Fibroblast of upper back skin (primary cell): Measurements from ENCODE around the gene SLC6A16.
"Not testable (repeated sequence)": the region's sequence is repeated elsewhere in the genome, so short reads cannot be mapped to it uniquely, and the experiment has no call there.

Experiments
- DNase-seq: peaks from one replicate; pipeline ENCODE4 v3.0.0-alpha.2; 2013

Gene SLC6A16

DNA sequence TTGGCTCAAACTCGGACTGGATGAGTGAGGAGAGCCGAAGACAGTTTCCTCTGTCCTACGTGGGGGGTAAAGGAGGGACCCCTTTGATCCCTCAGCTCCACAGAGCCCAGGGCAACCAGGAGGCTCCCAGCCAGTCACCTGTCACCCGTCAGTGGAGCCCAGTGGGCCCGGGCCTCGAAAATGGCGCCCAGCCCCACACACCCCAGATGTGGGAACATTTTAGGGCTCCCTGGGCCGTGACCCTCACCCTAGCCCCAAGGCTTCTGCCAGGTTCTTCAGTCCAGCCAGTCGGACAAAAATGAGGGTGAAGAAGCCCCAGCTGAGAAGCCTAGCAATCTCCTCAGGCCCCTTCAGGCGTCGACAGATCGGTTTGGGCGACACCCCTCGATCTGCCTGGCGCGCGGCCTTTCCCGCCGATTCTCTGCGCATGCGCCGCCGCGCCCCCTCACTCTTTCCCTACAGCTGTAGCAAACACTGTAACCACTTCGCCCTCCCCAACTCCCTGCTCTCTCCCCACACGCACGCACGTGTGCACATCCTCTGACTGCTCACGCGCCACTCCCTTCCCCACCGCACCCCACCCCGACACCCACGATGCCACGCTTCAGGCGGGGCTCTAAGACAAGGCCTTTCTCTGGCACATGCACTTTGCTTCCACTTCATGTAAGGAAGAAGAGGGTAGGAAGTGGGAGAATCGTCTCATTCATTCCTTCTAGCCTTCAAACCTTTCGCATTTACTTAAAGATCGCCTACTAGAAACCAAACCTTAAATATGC is at the start of gene SLC6A16:
Gene SLC6A16, minus strand, starts transcription at position 391 of the 776 bp plus-strand sequence. CDS start 13,844 bp downstream, outside the sequence.
- no peak for DNase-seq

- DNase-seq = not testable (repeated sequence)
These were observed 48.2 kb upstream of the SLC6A16 start for GRCh38 chr19:49373174-49373573.

GRCh38 chr19:49371184-49371583 is 46.2 kb upstream of the SLC6A16 start:
- no peak for DNase-seq

- no peak for DNase-seq
These were observed 43.8 kb upstream of the SLC6A16 start for GRCh38 chr19:49368711-49369358.

- DNase-seq = no peak
These were observed 41.1 kb upstream of the SLC6A16 start for GRCh38 chr19:49366110-49366509.

DNA sequence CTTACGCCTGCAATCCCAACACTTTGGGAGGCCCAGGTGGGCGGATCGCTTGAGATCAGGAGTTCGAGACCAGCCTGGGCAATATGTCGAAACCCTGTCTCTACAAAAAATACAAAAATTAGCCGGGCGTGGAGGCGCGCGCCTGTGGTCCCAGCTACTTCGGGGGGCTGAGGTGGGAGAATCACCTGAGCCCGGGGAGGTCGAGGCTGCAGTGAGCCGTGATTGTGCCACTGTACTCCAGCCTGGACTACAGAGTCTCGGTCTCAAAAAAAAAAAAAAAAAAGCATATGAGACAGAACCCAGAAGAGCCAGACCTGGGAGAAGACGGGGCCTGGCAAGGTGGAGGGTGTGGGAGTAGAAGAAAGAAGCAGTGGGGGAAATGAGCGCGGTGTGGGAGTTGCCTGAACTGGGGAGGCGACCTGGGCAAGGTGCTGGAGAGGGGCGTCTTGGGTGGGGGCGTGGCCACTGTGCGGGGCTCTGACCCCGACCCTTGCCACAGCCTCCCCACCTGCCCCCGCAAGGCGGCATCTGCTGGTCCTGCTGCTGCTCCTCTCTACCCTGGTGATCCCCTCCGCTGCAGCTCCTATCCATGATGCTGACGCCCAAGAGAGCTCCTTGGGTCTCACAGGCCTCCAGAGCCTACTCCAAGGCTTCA is 39.2 kb upstream of the SLC6A16 start:
- DNase-seq = no peak

DNA sequence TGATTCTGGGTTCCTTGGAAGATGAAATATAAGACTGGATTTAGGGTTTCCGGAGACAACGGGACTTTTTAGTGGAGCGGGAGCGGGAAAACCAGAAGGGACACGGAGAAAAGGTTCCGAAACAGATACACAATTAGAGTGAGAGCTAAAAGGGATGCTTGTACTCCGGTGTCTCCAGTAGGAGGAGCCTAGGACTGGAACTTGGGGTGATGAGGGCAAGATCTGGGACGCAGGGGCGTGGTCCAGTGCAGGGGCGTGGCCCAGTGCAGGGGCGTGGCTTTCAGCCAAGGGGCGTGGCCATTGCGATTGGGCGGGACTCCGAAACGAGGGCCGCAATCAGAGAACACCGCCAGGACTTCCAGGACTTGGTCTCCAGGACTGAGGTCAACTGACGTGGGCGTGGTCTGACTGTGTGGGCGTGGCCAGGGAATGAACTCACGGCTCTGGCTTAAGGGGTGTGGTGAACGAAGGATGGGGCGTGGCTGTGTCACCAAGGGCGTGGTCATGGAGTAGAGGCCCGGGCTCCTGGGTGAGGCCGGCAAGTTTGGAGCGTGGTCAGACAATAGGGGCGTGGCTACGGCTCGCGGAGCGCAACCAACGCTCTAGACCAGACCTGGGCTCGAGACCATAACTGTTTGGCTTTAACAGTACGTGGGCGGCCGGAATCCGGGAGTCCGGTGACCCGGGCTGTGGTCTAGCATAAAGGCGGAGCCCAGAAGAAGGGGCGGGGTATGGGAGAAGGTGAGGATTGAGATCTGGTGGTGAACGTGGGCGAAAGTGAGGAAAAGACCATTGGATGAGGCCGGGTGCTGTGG is 38.5 kb upstream of the SLC6A16 start, which contains the start of gene DKKL1:
Gene DKKL1, plus strand, starts transcription at position 610 of the 815 bp plus-strand sequence. Its CDS starts 122 bp downstream, at position 732.
- DNase-seq = peak; percentile 99

DNA sequence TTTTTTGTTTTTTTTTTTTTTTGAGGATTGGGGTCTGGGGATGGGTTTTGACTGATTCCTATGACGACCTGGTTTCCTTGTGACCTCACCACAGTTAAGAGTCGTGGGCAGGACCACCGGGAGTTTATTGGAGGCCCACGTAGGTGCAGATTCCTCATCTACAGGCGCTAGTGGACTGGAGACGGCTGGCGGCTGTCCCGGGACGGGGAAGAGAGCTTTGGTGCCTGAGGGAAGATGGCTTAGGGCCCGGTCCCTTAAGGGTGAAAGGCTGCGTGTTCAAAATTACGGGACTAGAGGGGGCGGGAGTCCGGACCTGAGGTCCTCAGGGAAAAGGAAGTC is 37.9 kb upstream of the SLC6A16 start:
- DNase-seq = peak; percentile 41

DNA sequence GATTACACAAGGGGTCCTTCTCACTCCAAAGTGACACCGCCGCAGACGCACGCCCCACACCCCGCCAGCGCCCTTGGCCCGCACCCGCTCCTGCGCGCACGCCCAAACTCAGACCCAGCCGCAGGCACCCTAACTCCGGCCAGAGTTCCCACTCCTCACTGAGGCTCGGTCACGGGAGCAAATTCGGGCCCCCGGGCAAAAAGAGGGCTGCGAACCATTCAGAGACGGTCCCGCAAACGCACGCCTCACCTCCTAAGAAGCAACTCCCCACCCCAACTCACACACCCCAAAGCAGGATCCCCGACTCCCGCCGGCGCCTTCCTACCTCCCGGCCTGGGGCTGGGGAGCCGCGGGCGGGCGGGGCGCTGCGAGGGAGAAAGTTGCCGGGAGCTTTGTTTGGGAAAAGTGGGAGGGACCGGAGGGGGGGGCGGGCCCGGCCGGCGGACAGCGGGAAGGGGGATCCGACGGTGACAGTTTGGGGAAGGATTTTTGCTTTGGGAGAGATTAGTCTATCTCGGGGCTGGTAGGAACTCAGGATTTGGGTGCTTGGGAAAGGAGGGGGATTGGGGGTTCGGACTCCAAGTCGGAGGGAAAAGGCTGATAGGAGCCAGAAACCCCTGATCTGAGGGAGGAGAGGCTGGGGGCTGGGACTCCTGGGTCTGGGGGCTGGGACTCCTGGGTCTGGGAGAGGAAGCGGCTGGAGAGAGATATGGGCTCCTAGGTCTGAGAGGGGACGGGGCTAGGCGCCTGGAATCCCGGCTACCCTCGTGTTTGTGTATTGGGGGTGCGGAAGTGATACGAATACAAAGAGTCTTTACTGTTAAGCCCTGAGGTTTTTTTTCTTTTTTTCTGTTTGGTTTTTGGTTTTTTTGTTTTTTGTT is 37.3 kb upstream of the SLC6A16 start, which contains the start of gene TEAD2:
Gene TEAD2, minus strand, starts transcription at position 369 of the 881 bp plus-strand sequence. CDS start 2,341 bp downstream, outside the sequence.
- DNase-seq = peak; percentile 67

DNA sequence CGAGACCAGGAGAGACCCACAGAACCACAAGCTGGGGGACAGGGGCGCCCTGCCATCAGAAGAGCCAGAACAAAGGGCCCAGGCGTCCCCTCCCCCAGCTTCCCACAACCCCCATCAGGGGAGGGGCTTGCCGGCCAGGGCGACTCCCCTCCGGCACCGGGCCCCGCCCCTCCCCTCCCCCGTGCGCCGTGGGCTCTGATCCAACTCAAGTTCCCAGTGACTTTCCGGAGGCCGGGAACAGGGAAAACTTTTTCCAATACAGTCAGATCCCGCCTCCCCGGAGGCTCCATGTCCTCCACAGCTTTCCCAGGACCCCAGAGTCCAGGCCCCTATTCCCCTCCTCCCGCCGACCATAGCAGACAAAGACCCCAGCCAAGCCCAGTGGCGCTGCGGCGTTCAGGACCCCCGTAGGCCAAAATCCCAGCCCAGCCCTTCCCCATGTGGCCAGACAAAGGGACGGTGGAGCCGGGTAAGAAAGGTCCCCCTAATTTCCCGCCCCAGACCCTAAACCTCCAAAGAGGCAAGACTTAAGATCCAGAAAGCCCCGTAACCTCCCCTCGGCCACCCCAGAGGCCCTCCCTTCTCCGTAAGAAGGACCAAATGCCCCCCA is 36.6 kb upstream of the SLC6A16 start:
- peak; percentile 92 for DNase-seq

- no peak for DNase-seq
These were observed 35.1 kb upstream of the SLC6A16 start for GRCh38 chr19:49359851-49360820.

DNA sequence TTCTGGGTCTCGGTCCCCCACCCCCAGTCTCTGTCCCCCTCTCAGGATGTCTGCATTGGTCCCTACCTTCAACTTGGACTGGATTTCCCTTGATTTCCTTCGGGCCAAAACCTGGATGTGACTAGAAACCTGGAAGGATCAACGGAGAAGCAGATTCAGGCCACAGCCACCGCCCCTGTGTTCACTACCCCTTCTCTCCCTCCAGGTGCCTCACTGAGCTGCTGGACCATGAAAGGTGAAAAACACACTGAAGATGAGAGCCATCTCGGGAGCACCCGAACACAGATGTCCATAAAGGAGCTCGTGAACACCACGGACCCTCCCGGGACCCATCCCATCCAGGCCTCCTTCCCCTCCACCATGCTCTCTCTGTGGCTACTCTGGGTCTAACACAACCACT is 32.2 kb upstream of the SLC6A16 start:
- no peak for DNase-seq

DNA sequence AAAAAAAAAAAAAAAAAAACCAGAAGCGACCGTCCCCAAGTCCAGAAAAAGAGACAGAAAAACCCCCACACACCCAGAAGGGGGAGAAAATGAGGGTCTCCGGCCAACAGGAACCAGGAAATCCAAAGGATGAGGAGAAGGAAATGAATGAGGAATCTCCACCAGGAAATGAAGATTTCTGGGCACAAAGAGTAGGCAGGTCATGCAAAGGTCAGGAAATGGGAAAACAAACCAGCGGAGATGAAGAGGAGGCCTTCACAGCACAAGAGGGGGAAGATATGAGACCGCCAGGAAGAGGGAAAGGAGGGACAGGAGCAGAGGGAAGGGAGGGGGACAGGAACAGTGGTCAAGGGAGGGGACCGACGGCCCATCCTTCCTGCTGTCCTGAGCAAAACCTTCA is 31.4 kb upstream of the SLC6A16 start:
- no peak for DNase-seq

DNA sequence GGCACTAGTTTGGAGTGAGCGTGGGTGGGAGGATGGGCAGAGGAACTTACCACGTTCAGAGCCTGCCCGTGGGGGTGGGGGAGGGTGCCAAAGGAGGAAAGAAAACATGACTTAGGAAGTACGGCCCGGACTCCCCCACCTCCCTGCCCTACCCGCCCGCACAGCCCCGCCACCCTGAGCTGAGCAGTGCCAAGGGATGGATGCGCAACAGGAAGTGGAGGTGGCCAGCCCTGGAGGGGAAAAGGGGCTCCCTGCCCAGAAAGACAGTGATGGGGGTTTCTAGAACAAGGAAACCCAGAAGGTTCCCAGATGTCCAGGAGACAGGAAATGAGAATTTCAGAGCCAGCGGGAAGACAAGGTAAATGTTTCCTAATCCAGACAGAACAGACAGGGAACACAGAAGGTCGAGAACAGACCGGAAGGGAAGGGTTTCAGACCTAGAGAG is 30.9 kb upstream of the SLC6A16 start:
- peak; percentile 55 for DNase-seq

DNA sequence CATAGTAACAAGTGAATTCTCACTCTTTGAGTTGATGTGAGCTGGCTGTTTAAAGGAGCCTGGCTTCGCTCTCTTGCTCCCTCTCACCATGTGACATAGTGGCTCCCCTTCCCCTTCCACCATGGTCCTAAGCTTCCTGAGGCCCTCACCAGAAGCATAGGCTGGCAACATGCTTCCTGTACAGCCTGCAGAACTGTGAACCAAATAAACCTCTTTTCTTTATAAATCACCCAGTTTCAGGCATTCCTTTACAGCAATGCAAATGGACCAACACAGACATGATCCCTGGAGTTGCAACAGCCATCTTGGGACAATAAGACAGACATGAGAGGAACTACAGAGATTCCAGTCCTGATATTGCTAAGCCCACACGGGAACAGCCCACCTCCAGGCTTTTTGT is 24.6 kb upstream of the SLC6A16 start:
- no peak for DNase-seq

- no peak for DNase-seq
These were observed 23.6 kb upstream of the SLC6A16 start for GRCh38 chr19:49348305-49349189.

- peak; percentile 71 for DNase-seq
These were observed 22.8 kb upstream of the SLC6A16 start for GRCh38 chr19:49347835-49348234.

GRCh38 chr19:49347191-49347590 is 22.2 kb upstream of the SLC6A16 start:
- DNase-seq = no peak
